Lower lobe of right lung (tissue), 2 donors: ENCODE data around the gene SAMD10. TPM values are rescaled to one million over a fixed set of nuclear protein-coding genes. Genes with fewer than 3 reads are reported as not detected.
A peak's percentile ranks its signal among the peaks of the same experiment; 100 is the strongest.

Source experiments
- ATAC-seq, 2 donors: fragments of 200-7000 bp; cut with Tn5 transposase; one replicate each; pipeline ENCODE4 v1.9.1; 2020 to 2022; ENCODE audit warnings: mild to moderate bottlenecking in 2 of 2, moderate library complexity in 2 of 2
- DNase-seq: peaks from one replicate; pipeline ENCODE4 v3.0.0-alpha.2; 2020
- H3K27ac ChIP-seq: fragments of 200-600 bp; one replicate; pipeline ENCODE4 v1.8.0; 2022
- H3K27me3 ChIP-seq: fragments of 200-600 bp; one replicate; pipeline ENCODE4 v1.8.0; 2022; ENCODE audit warnings: low read depth
- H3K36me3 ChIP-seq: fragments of 200-600 bp; one replicate; pipeline ENCODE4 v1.8.0; 2022; ENCODE audit warnings: mild to moderate bottlenecking
- H3K4me1 ChIP-seq: fragments of 200-600 bp; one replicate; pipeline ENCODE4 v1.8.0; 2022
- H3K4me3 ChIP-seq: fragments of 200-600 bp; one replicate; pipeline ENCODE4 v1.8.0; 2022; ENCODE audit warnings: mild to moderate bottlenecking
- H3K9me3 ChIP-seq: fragments of 200-600 bp; one replicate; pipeline ENCODE4 v1.8.0; 2022
- CTCF ChIP-seq: fragments of 200-600 bp; IDR thresholded peaks from one replicate; pipeline ENCODE4 v1.8.0; 2022; ENCODE audit warnings: antibody characterized with exemption, mild to moderate bottlenecking
- intact Hi-C: fragments of 100-400 bp; cut with DNase I; formaldehyde crosslinking; loops from one replicate; pipeline ENCODE4 v1.11.0; 2022
- total RNA-seq: library from RNA; stranded (reverse); fragmentation: NEBNext Ultra II Directional; extraction: Animal tissue kit (Norgen Biotek cat#: 25700); gene quantifications from one replicate; pipeline ENCODE4 v1.2.1, GENCODE V29; 2021
- donor health status: DM: no; HTN: yes; CAD: no; lungs with severe emphysema.

The SAMD10 gene
- total RNA-seq, 1 donor from 2014 or later: 3.6 TPM

- Histone ChIP-seq H3K4me3 (peak overlapping the region; percentile 86), H3K4me1 (peaks cover 51% of the 10 kb centered on the region), H3K36me3 (peaks cover 16% of the 10 kb centered on the region), H3K27ac (peak overlapping the region; percentile 63), H3K27me3 (no peaks in the 10 kb centered on the region), H3K9me3 (no peaks in the 10 kb centered on the region)
- TF ChIP-seq CTCF: no peak
- ATAC-seq (no peak), DNase-seq (no peak)
- intact Hi-C loops: no loop called here
Observed at GRCh38 chr20:63956664-63957003, 22.8 kb downstream of the SAMD10 start.

- TF ChIP-seq CTCF: no peak
- Histone ChIP-seq H3K9me3 (no peaks in the 10 kb centered on the region), H3K36me3 (peaks cover 10% of the 10 kb centered on the region), H3K4me3 (peak within 1 kb of the TSS; percentile 86), H3K4me1 (peaks cover 57% of the 10 kb centered on the region), H3K27ac (peak within 1 kb of the TSS; percentile 90), H3K27me3 (no peaks in the 10 kb centered on the region)
- DNase-seq: peak; percentile 95
- peak; percentile 91 to 93 for ATAC-seq
- intact Hi-C loops: no loop called here
Observed at GRCh38 chr20:63955827-63956663, 23.4 kb downstream of the SAMD10 start, which contains the start of gene UCKL1. Gene UCKL1 (minus strand): TSS chr20:63956416. CDS start chr20:63956372, 44 bp downstream.

GRCh38 chr20:63955281-63955826 lies 24.1 kb downstream of the SAMD10 start:
- peak; percentile 48 for TF ChIP-seq CTCF
- Histone ChIP-seq H3K4me3 (peak overlapping the region; percentile 86), H3K4me1 (peaks cover 64% of the 10 kb centered on the region), H3K27me3 (no peaks in the 10 kb centered on the region), H3K36me3 (peaks cover 9% of the 10 kb centered on the region), H3K27ac (peak overlapping the region; percentile 90), H3K9me3 (no peaks in the 10 kb centered on the region)
- peak; percentile 74 for DNase-seq
- peak; percentile 62 to 63 for ATAC-seq
- intact Hi-C loops: no loop called here

GRCh38 chr20:63953764-63954429 lies 25.5 kb downstream of the SAMD10 start:
- H3K27ac ChIP-seq: peak overlapping the region; percentile 11
- TF ChIP-seq CTCF: no peak
- H3K9me3 ChIP-seq: no peaks in the 10 kb centered on the region
- H3K4me3 ChIP-seq: peak overlapping the region; percentile 86
- H3K27me3 ChIP-seq: no peaks in the 10 kb centered on the region
- peaks cover 9% of the 10 kb centered on the region for H3K36me3 ChIP-seq
- intact Hi-C loops: no loop called here
- peaks cover 78% of the 10 kb centered on the region for H3K4me1 ChIP-seq
- no peak for ATAC-seq
- DNase-seq: no peak

GRCh38 chr20:63952769-63953168 lies 26.7 kb downstream of the SAMD10 start:
- H3K36me3 ChIP-seq: peaks cover 9% of the 10 kb centered on the region
- no peak for TF ChIP-seq CTCF

More at GRCh38 chr20:63952769-63953168, 26.7 kb downstream of the SAMD10 start:
- Histone ChIP-seq H3K4me3 (no peak overlapping the region), H3K9me3 (no peaks in the 10 kb centered on the region), H3K27ac (no peak overlapping the region), H3K27me3 (no peaks in the 10 kb centered on the region), H3K4me1 (peaks cover 85% of the 10 kb centered on the region)
- intact Hi-C loops: no loop called here
- DNase-seq: no peak
- no peak for ATAC-seq
